Measurements from ENCODE around the gene DMRT1. TPM values are rescaled to one million over a fixed set of nuclear protein-coding genes. Genes with fewer than 3 reads are reported as not detected.

The DMRT1 gene
- total RNA-seq, 1 experiment from 2014 or later: not detected

GRCh38 chr9:972501-973294, 131.2 kb downstream of the DMRT1 start (continued):
- TF ChIP-seq, protein P1, sequence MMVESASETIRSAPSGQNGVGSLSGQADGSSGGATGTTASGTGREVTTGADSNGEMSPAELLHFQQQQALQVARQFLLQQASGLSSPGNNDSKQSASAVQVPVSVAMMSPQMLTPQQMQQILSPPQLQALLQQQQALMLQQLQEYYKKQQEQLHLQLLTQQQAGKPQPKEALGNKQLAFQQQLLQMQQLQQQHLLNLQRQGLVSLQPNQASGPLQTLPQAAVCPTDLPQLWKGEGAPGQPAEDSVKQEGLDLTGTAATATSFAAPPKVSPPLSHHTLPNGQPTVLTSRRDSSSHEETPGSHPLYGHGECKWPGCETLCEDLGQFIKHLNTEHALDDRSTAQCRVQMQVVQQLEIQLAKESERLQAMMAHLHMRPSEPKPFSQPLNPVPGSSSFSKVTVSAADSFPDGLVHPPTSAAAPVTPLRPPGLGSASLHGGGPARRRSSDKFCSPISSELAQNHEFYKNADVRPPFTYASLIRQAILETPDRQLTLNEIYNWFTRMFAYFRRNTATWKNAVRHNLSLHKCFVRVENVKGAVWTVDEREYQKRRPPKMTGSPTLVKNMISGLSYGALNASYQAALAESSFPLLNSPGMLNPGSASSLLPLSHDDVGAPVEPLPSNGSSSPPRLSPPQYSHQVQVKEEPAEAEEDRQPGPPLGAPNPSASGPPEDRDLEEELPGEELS (CRISPR knock-in tag; IDR thresholded peaks at IDR 0.05): peak; percentile 45; the same call in 1 of the 2 replicates
- no peak for TF ChIP-seq OVOL2 (CRISPR knock-in tag; IDR thresholded peaks at IDR 0.05; ENCODE audit: borderline replicate concordance)
- TF ChIP-seq FOXJ3 (CRISPR knock-in tag; IDR thresholded peaks at IDR 0.05; ENCODE audit: borderline replicate concordance): no peak

DNA sequence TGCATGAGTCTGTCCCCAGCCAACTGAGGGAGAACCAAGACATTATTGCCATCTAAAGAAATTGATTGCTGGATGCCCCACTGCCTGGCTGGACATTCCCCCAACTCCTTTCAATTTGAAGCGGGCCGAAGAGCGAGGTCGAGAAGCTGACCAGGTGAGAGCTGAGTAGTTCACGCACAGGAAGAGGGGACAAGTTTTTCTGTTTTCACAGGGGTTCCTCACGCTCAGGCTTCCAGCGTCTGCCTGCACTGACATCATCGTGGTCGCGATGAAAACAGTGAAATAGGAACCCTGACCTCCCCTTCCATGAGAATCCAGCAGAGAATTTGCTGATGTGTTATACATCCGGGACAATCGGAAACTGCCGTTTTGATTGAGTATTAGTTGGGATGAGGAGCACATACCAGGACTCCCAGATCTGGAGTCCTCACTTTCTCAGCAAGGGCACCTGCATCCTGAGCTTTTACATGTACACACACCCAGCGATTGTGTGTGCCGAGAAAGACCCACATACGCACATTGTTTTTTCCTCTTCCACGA, 131.9 kb downstream of the DMRT1 start:
- Mint-ChIP-seq H3K4me1 (peaks cover 61% of the 10 kb centered on the region), H3K9me3 (no peaks in the 10 kb centered on the region), H3K4me3 (peak overlapping the region; percentile 66), H3K27ac (no peak overlapping the region), H3K36me3 (no peaks in the 10 kb centered on the region), H3K27me3 (ENCODE audit: low read depth) (peaks cover 98% of the 10 kb centered on the region)
- no peak for DNase-seq (ENCODE audit: low spot score)
- CTCF ChIA-PET: interaction anchor here (1.6 kb wide), 1 partner anchor 8 kb away, joined by 5 read pairs; no protein-coding TSS in a partner anchor
- no peak for ATAC-seq
- POLR2A ChIA-PET: no interaction called here
- TF ChIP-seq TCF7 (CRISPR knock-in tag; IDR thresholded peaks at IDR 0.05; ENCODE audit: low read depth) (no peak), CTCF (IDR thresholded peaks at IDR 0.05) (no peak), SMAD4 (CRISPR knock-in tag; IDR thresholded peaks at IDR 0.05) (no peak), KAT7 (CRISPR knock-in tag; IDR thresholded peaks at IDR 0.05; ENCODE audit: borderline replicate concordance) (no peak), ZNF416 (CRISPR knock-in tag; IDR thresholded peaks at IDR 0.05) (no peak), ETV6 (CRISPR knock-in tag; IDR thresholded peaks at IDR 0.05) (no peak), FOXP1 (CRISPR knock-in tag; IDR thresholded peaks at IDR 0.05; ENCODE audit: borderline replicate concordance) (no peak)
- TF ChIP-seq, protein P1 (CRISPR knock-in tag; IDR thresholded peaks at IDR 0.05): no peak
- TF ChIP-seq, protein P2, sequence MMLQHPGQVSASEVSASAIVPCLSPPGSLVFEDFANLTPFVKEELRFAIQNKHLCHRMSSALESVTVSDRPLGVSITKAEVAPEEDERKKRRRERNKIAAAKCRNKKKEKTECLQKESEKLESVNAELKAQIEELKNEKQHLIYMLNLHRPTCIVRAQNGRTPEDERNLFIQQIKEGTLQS (CRISPR knock-in tag; conservative IDR thresholded peaks at IDR 0.05): no peak
- TF ChIP-seq, protein P3, sequence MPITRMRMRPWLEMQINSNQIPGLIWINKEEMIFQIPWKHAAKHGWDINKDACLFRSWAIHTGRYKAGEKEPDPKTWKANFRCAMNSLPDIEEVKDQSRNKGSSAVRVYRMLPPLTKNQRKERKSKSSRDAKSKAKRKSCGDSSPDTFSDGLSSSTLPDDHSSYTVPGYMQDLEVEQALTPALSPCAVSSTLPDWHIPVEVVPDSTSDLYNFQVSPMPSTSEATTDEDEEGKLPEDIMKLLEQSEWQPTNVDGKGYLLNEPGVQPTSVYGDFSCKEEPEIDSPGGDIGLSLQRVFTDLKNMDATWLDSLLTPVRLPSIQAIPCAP (CRISPR knock-in tag; IDR thresholded peaks at IDR 0.05): no peak
- TF ChIP-seq, protein P4, sequence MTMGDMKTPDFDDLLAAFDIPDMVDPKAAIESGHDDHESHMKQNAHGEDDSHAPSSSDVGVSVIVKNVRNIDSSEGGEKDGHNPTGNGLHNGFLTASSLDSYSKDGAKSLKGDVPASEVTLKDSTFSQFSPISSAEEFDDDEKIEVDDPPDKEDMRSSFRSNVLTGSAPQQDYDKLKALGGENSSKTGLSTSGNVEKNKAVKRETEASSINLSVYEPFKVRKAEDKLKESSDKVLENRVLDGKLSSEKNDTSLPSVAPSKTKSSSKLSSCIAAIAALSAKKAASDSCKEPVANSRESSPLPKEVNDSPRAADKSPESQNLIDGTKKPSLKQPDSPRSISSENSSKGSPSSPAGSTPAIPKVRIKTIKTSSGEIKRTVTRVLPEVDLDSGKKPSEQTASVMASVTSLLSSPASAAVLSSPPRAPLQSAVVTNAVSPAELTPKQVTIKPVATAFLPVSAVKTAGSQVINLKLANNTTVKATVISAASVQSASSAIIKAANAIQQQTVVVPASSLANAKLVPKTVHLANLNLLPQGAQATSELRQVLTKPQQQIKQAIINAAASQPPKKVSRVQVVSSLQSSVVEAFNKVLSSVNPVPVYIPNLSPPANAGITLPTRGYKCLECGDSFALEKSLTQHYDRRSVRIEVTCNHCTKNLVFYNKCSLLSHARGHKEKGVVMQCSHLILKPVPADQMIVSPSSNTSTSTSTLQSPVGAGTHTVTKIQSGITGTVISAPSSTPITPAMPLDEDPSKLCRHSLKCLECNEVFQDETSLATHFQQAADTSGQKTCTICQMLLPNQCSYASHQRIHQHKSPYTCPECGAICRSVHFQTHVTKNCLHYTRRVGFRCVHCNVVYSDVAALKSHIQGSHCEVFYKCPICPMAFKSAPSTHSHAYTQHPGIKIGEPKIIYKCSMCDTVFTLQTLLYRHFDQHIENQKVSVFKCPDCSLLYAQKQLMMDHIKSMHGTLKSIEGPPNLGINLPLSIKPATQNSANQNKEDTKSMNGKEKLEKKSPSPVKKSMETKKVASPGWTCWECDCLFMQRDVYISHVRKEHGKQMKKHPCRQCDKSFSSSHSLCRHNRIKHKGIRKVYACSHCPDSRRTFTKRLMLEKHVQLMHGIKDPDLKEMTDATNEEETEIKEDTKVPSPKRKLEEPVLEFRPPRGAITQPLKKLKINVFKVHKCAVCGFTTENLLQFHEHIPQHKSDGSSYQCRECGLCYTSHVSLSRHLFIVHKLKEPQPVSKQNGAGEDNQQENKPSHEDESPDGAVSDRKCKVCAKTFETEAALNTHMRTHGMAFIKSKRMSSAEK (CRISPR knock-in tag; IDR thresholded peaks at IDR 0.05; ENCODE audit: borderline replicate concordance): no peak
- TF ChIP-seq, protein P5, sequence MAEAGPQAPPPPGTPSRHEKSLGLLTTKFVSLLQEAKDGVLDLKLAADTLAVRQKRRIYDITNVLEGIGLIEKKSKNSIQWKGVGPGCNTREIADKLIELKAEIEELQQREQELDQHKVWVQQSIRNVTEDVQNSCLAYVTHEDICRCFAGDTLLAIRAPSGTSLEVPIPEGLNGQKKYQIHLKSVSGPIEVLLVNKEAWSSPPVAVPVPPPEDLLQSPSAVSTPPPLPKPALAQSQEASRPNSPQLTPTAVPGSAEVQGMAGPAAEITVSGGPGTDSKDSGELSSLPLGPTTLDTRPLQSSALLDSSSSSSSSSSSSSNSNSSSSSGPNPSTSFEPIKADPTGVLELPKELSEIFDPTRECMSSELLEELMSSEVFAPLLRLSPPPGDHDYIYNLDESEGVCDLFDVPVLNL (CRISPR knock-in tag; IDR thresholded peaks at IDR 0.05; ENCODE audit: borderline replicate concordance, low read depth): no peak
